SK-N-SH (cell line): ENCODE data around the gene IL7R. TPM values are rescaled to one million over a fixed set of nuclear protein-coding genes. Genes with fewer than 3 reads are reported as not detected.
"Not testable (repeated sequence)": the region's sequence is repeated elsewhere in the genome, so short reads cannot be mapped to it uniquely, and the experiment has no call there.

ENCODE experiments used
- CTCF ChIA-PET: fragments of 300-600, 350-600 bp; formaldehyde crosslinking; extraction: SDS; loops from one replicate; lab custom pipeline; 2021; lab: Yijun Ruan, JAX
- POLR2A ChIA-PET: fragments of 350-600 bp; sonication (Branson Sonifier 250); formaldehyde crosslinking; extraction: SDS; loops from one replicate; lab custom pipeline; 2020; ENCODE audit warnings: antibody characterized with exemption, inconsistent platforms; lab: Yijun Ruan, JAX
- DNase-seq: peaks from one replicate; pipeline ENCODE4 v3.0.0; 2012
- H2AFZ ChIP-seq: fragments of 200-600 bp; sonication (generic); 2 replicates; pipeline ENCODE4 v1.8.1; 2016; ENCODE audit warnings: antibody characterized with exemption, mild to moderate bottlenecking, low read depth
- H3F3A ChIP-seq: fragments of 200-600 bp; sonication (generic); replicated peaks from 2 replicates; pipeline ENCODE3; 2016; ENCODE audit warnings: antibody characterized with exemption, mild to moderate bottlenecking; ENCODE audit not compliant: insufficient read depth
- H3K27ac ChIP-seq, 2 experiments: fragments of 200-500 bp in 1 of 2; fragments of 200-600 bp in 1 of 2; sonication (Bioruptor generic) in 1 of 2; sonication (generic), shearing (Covaris generic) in 1 of 2; 2 replicates each; pipeline versions ENCODE4 v1.5.1 to v1.6.1; 2014 to 2016; ENCODE audit warnings: low read depth in 2 of 2, inconsistent platforms in 1 of 2, low read length in 1 of 2, mild to moderate bottlenecking in 1 of 2, mixed read lengths in 1 of 2
- H3K27me3 ChIP-seq: fragments of 200-600 bp; sonication (generic), shearing (Covaris generic); 2 replicates; pipeline ENCODE4 v1.6.1; 2016; ENCODE audit warnings: mixed run types; ENCODE audit not compliant: insufficient read depth
- H3K36me3 ChIP-seq, 2 experiments: fragments of 200-500 bp in 1 of 2; fragments of 200-600 bp in 1 of 2; sonication (Bioruptor generic) in 1 of 2; sonication (generic) in 1 of 2; replicated peaks in 1 of 2; 2 replicates each; pipeline versions ENCODE3 to v1.5.1; 2014 to 2016; ENCODE audit warnings: low read length in 1 of 2, mild to moderate bottlenecking in 1 of 2; ENCODE audit not compliant: insufficient read depth in 2 of 2, control insufficient read depth in 1 of 2
- H3K4me1 ChIP-seq, 2 experiments: fragments of 200-500 bp in 1 of 2; fragments of 200-600 bp in 1 of 2; sonication (Bioruptor generic) in 1 of 2; sonication (generic), shearing (Covaris generic) in 1 of 2; 2 replicates each; pipeline versions ENCODE4 v1.5.1 to v1.6.1; 2014 to 2016; ENCODE audit warnings: low read depth in 1 of 2, low read length in 1 of 2, mixed run types in 1 of 2; ENCODE audit not compliant: insufficient read depth in 2 of 2, control insufficient read depth in 1 of 2
- H3K4me2 ChIP-seq: fragments of 200-600 bp; sonication (generic), shearing (Covaris generic); 2 replicates; pipeline ENCODE4 v1.6.1; 2017; ENCODE audit warnings: mixed run types
- H3K4me3 ChIP-seq, 2 experiments: fragments of 200-500 bp in 1 of 2; fragments of 200-600 bp in 1 of 2; sonication (Bioruptor generic) in 1 of 2; sonication (generic), shearing (Covaris generic) in 1 of 2; 2 replicates each; pipeline versions ENCODE4 v1.5.1 to v1.8.1; 2014 to 2016; ENCODE audit warnings: low read depth in 2 of 2, inconsistent platforms in 1 of 2, low read length in 1 of 2, mild to moderate bottlenecking in 1 of 2, mixed read lengths in 1 of 2, moderate library complexity in 1 of 2
- H3K79me2 ChIP-seq: fragments of 200-600 bp; sonication (generic); 2 replicates; pipeline ENCODE4 v1.8.1; 2017; ENCODE audit warnings: mild to moderate bottlenecking; ENCODE audit not compliant: insufficient read depth
- H3K9ac ChIP-seq: fragments of 200-600 bp; sonication (generic); 2 replicates; pipeline ENCODE4 v1.6.1; 2017; ENCODE audit warnings: mixed run types
- H3K9me2 ChIP-seq: fragments of 200-600 bp; sonication (generic); 2 replicates; pipeline ENCODE4 v1.6.1; 2017; ENCODE audit warnings: mixed run types
- H3K9me3 ChIP-seq: fragments of 200-600 bp; sonication (generic); 2 replicates; pipeline ENCODE4 v1.6.1; 2017; ENCODE audit warnings: mixed run types, mild to moderate bottlenecking, moderate library complexity
- H4K20me1 ChIP-seq: fragments of 200-600 bp; sonication (generic); 2 replicates; pipeline ENCODE4 v1.6.1; 2017; ENCODE audit warnings: mild to moderate bottlenecking, mixed run types; ENCODE audit not compliant: insufficient read depth
- EP300 ChIP-seq, 2 experiments: IDR thresholded peaks; 2 replicates each; pipeline versions ENCODE4 v1.4.0 to v1.6.1; 2012; ENCODE audit warnings: borderline replicate concordance in 1 of 2, low read depth in 1 of 2, low read length in 1 of 2
- GABPA ChIP-seq: IDR thresholded peaks from 2 replicates; pipeline ENCODE4 v1.4.0; 2012; ENCODE audit warnings: low read depth, mild to moderate bottlenecking
- GATA2 ChIP-seq: sonication (generic); formaldehyde crosslinking; IDR thresholded peaks from 2 replicates; pipeline ENCODE4 v1.5.0; 2020; ENCODE audit warnings: mild to moderate bottlenecking, missing genetic modification reagents
- NFIC ChIP-seq: IDR thresholded peaks from 2 replicates; pipeline ENCODE4 v1.4.0; 2012; ENCODE audit warnings: borderline replicate concordance
- RFX5 ChIP-seq: IDR thresholded peaks from 2 replicates; pipeline ENCODE4 v1.6.1; 2012; ENCODE audit warnings: mild to moderate bottlenecking, improper control_type of control experiment, low read length
- SMC3 ChIP-seq: IDR thresholded peaks from 2 replicates; pipeline ENCODE4 v1.6.1; 2012; ENCODE audit warnings: low read depth, low read length, improper control_type of control experiment
- TEAD4 ChIP-seq: IDR thresholded peaks from 2 replicates; pipeline ENCODE4 v1.4.0; 2012; ENCODE audit warnings: mild to moderate bottlenecking, borderline replicate concordance; ENCODE audit not compliant: insufficient read depth
- USF1 ChIP-seq: IDR thresholded peaks from 2 replicates; pipeline ENCODE4 v1.4.0; 2012; ENCODE audit warnings: low read depth, borderline replicate concordance
- WGBS: methylation state at CpG from one replicate; pipeline ENCODE4 v1.1.6; 2017; ENCODE audit warnings: low lambda C conversion rate; 5-methylcytosine and 5-hydroxymethylcytosine counted together
- polyA plus RNA-seq, 3 experiments: library from polyadenylated mRNA; depleted of rRNA; stranded (reverse); fragments of >200 nt; gene quantifications; 2 replicates each; pipeline ENCODE4 v1.2.3, GENCODE V29; 2012
- TF ChIP-seq, protein P1 (sequence below): IDR thresholded peaks from 2 replicates; pipeline ENCODE4; 2012

Gene IL7R
- polyA plus RNA-seq, 1 of the 3 experiments (the other 2 are of a cell fraction), result 3.0 TPM

DNA sequence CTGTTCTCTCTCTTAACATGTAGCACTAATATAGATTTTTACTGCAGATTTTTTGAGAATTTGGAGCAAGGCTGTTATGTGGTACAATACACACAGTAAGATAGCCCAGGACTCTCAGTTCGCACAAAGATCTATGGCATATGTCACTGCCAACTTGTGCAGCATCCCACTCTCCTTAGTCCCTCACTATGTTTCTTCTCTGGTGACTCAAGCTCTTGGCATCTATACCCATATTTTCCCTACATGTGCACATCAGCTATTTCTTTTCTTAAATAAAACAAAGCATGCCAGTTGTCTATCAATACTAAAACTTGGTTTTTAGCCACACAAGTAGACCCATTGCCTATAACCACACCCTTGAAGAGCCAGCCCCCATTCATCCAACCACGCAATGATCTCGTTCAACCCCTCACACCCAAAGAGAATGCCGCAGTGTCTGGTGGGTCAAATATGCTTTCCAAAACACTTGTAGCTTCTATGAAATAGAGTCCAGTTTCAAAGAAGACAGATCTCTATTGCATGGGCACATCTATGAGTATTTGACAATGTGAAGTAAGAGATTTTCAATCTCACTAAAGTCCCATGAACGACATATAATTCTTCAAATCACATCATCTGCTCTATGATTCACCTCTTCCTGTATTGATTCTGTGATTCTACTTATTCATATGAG is 18.2 kb upstream of the IL7R start:
- POLR2A ChIA-PET, result no interaction called here
- WGBS, result 68% methylated on average over 5 of the region's 5 CpGs
- no peak overlapping the region for H2AFZ ChIP-seq

DNA sequence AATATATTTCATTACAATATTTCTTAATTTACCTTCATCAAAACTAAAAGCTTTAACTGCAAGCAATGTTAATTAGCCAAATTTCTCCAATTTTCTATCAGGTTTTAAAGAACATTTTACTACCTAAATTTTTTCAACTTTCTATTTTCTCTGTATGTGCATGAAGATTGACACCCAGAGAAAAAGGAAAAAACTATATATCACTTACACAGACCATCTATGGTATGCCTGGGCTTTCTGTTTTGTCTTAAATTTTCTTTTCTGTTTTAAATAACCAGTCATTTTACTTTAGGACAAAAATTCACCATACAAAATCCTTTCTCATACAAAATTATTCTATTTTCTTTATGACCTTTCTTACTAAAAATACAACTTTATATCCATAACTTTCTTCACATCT is 13.8 kb upstream of the IL7R start:
- Histone ChIP-seq H3K9ac (no peak overlapping the region), H3K4me2 (no peak overlapping the region), H3K79me2 (no peaks in the 10 kb centered on the region; the same call in 1 of the 2 replicates), H3K4me3 (no peak overlapping the region), H2AFZ (no peak overlapping the region), H3K9me2 (no peaks in the 10 kb centered on the region), H3K4me1 (no peaks in the 10 kb centered on the region; a peak in 1 of 4 replicates), H3K27ac (no peak overlapping the region), H4K20me1 (no peaks in the 10 kb centered on the region), H3K36me3 (no peaks in the 10 kb centered on the region), H3F3A (peaks cover 4% of the 10 kb centered on the region), H3K9me3 (peaks cover 15% of the 10 kb centered on the region; the same call in 1 of the 2 replicates), H3K27me3 (no peaks in the 10 kb centered on the region)
- ChIA-PET POLR2A (no interaction called here), CTCF (no interaction called here)
- DNase-seq, result no peak
- no peak for TF ChIP-seq NFIC
- TF ChIP-seq USF1, result no peak
- TF ChIP-seq, protein P1, sequence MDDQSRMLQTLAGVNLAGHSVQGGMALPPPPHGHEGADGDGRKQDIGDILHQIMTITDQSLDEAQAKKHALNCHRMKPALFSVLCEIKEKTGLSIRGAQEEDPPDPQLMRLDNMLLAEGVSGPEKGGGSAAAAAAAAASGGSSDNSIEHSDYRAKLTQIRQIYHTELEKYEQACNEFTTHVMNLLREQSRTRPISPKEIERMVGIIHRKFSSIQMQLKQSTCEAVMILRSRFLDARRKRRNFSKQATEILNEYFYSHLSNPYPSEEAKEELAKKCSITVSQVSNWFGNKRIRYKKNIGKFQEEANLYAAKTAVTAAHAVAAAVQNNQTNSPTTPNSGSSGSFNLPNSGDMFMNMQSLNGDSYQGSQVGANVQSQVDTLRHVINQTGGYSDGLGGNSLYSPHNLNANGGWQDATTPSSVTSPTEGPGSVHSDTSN, result no peak
- no peak for TF ChIP-seq EP300 (IDR thresholded peaks at IDR 0.05; ENCODE audit: borderline replicate concordance in 1 of 2, low read depth in 1 of 2, low read length in 1 of 2)
- TF ChIP-seq GABPA, result no peak
- no peak for TF ChIP-seq RFX5
- no peak for TF ChIP-seq TEAD4
- TF ChIP-seq SMC3, result no peak

More for the DNA sequence above, 18.2 kb upstream of the IL7R start:
- Histone ChIP-seq H3K36me3 (no peaks in the 10 kb centered on the region), H3K9me2 (no peaks in the 10 kb centered on the region; the same call in 1 of the 2 replicates), H3F3A (peaks cover 4% of the 10 kb centered on the region), H3K9me3 (peaks cover 9% of the 10 kb centered on the region; the same call in 1 of the 2 replicates), H3K27me3 (no peaks in the 10 kb centered on the region), H3K4me2 (peak overlapping the region; percentile 50; the same call in 1 of the 2 replicates), H3K4me1 (no peaks in the 10 kb centered on the region; a peak in 1 of 4 replicates), H3K27ac (peak overlapping the region in 1 of 2 experiments; percentile 47; a peak in 2 of 4 replicates), H3K79me2 (no peaks in the 10 kb centered on the region), H4K20me1 (no peaks in the 10 kb centered on the region), H3K9ac (no peak overlapping the region), H3K4me3 (no peak overlapping the region)
- TF ChIP-seq GATA2 (CRISPR knock-in tag), result no peak
- no peak for TF ChIP-seq SMC3
- TF ChIP-seq, protein P1, result 0 out of 2 replicates have a peak, but pooled peaks have one; percentile 15
- no peak for DNase-seq
- CTCF ChIA-PET, result no interaction called here

DNA sequence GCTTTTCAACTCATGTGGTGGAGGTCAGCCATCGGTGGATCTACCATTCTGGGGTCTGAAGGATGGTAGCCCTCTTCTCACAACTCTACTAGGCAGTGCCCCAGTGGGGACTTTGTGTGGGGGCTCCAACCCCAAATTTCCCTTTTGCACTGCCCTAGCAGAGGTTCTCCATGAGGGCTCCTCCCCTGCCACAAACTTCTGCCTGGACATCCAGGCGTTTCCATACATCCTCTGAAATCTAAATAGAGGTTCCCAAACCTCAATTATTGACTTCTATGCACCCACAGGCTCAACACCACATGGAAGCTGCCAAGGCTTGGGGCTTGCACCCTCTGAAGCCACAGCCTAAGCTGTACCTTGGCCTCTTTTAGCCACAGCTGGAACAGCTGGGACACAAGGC is 11.2 kb upstream of the IL7R start:
- POLR2A ChIA-PET, H3K36me3 ChIP-seq, H3K4me3 ChIP-seq, H3K27me3 ChIP-seq, DNase-seq, CTCF ChIA-PET, H3K4me1 ChIP-seq, H3K9me2 ChIP-seq, H3K79me2 ChIP-seq, H3K4me2 ChIP-seq, H4K20me1 ChIP-seq, H3F3A ChIP-seq, H3K27ac ChIP-seq, H2AFZ ChIP-seq, H3K9ac ChIP-seq: not testable (repeated sequence)
- H3K9me3 ChIP-seq, result peaks cover 15% of the 10 kb centered on the region; the same call in 1 of the 2 replicates
- WGBS, result 0% methylated on average over 2 of the region's 2 CpGs
